Measurements from ENCODE around the gene LCNL1.

Gene LCNL1

GRCh38 chr9:136977223-136977622, 5.6 kb upstream of the LCNL1 start, which contains the start of gene PTGDS:
PTGDS (plus strand) TSS chr9:136977504; CDS start chr9:136977579, 75 bp downstream.
- no peak for DNase-seq (ENCODE audit: low read depth)

DNA sequence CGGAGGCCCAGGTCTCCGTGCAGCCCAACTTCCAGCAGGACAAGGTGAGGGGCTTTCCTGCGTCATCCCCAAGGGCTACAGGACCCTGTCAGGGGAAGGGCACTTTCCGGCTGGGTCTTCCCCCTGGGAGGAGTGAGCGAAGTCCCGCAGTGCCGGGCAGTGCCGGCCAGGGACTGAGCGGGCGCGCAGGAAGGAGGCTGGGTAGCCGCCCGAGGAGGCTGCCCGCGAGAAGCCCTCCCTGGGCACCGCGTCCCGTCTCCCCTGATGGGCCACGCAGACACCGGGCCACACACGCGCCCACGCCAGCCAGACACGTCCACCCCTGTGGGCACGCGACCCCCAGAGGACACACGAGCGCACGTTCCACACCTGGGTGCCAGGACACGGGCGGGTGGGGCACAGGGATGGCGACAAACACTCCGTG, 5.1 kb upstream of the LCNL1 start:
- no peak for DNase-seq (ENCODE audit: low read depth)

- DNase-seq (ENCODE audit: low read depth): peak; percentile 53
Observed at GRCh38 chr9:136978073-136978864, 4.5 kb upstream of the LCNL1 start.

GRCh38 chr9:136978865-136979544, 3.8 kb upstream of the LCNL1 start:
- no peak for DNase-seq (ENCODE audit: low read depth)

DNA sequence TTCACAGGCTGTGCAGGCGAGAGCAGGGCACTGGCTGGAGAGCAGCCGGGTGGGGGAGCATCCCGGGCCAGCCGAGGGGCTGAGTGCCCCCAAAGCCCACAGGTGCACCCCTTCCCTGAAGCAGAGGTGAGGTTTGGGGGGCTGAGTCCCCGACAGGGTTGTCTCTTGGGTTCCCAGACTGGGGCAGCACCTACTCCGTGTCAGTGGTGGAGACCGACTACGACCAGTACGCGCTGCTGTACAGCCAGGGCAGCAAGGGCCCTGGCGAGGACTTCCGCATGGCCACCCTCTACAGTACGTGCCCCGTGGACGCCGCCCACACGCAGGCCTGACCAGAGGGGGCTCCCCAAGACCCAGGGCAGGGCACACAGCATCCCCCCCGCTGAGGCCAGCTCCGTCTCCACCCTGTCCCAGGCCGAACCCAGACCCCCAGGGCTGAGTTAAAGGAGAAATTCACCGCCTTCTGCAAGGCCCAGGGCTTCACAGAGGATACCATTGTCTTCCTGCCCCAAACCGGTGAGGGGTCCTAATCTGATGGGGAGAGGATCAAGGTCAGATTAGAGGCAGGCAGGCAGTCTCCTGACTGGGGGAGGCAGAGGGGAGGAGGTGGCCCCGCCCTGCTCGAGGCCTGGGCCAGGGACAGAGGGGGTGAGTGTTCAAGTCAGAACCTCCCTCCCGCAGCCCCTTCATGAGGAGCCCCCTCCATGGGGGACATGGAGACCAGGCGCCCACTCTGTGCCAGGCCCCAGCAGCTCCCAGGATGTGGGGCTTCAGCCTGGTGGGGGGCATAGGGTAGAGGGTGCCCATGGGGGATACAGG, 2.8 kb upstream of the LCNL1 start:
- DNase-seq (ENCODE audit: low read depth): no peak

- DNase-seq (ENCODE audit: low read depth): no peak
Observed at GRCh38 chr9:136980669-136981478, 1.9 kb upstream of the LCNL1 start.

DNA sequence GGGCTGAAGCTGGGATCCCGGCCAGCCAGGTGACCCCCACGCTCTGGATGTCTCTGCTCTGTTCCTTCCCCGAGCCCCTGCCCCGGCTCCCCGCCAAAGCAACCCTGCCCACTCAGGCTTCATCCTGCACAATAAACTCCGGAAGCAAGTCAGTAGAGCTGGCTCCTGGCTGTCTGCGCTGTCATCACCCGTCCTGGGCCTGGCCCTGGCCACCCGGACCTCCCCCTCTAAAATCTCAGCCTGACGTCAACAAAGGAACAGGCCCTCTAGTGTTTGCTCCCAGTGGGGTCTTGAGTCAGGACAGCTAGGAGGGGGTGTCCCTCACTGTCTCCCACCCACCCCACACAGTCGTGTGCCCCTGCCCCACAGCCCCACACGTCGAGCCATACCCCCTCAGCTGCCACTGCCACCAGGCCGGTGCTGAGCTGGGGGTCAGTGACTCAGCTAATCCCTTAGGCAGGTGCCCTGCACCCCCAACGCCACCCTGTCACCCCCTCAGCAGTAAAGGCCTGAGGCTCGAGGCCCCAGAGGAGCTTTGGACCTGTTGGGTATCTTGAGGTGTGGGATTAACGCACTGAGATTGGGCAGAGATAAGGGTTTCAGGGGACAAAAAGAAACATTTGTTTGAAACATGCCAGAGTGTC, 1.1 kb upstream of the LCNL1 start:
- no peak for DNase-seq (ENCODE audit: low read depth)

DNA sequence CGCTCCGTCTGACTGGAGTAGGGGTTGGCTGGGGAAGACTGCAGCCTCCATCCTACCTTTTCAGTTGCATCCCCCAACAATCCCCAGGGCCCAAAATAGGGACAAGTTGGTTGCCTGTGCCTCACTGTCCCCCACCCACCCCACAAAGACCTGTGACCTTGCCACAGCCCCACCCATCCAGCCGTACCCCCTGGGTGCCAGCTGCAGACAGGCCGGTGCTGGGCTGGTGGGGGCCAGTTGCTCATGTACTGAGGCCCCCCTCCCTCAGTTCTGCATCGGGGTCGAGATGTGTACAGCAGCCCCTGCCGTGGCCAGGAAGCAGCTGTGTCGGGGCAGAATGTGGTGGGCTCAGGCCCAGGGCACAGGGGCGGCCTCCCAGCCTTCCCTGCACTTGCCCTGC, 374 bp downstream of the LCNL1 start:
- DNase-seq (ENCODE audit: low read depth): no peak

DNA sequence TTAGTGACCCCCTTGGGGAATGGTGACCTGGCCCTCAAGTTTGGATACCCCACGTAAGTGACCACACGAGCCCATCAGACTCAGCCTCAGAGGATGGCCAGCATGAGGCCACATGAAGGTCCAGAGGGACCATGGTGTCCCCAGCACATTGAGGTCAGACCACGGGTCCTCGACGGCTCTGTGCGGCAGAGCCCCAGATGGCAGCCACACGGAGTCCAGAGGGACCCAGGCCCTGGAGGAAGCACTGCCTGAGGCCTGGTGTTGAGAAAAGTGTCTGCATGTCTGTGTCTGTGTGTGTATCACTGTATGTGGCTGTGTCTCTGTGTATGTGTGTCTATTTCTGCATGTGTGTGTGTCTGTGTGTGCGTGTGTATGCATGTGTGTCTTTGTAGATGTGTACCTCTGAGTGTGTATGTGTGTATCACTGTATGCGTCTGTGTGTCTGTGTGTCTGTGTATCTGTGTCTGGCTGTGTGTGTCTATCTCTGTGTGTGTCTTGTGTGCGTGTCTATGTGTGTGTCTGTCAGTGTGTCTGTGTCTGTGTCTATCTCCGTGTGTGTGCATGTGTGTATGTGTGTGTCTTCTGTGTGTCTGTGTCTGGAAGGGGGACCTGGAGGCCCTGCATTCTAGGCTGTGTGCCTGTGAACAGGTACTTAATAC, 992 bp downstream of the LCNL1 start:
- no peak for DNase-seq (ENCODE audit: low read depth)

DNA sequence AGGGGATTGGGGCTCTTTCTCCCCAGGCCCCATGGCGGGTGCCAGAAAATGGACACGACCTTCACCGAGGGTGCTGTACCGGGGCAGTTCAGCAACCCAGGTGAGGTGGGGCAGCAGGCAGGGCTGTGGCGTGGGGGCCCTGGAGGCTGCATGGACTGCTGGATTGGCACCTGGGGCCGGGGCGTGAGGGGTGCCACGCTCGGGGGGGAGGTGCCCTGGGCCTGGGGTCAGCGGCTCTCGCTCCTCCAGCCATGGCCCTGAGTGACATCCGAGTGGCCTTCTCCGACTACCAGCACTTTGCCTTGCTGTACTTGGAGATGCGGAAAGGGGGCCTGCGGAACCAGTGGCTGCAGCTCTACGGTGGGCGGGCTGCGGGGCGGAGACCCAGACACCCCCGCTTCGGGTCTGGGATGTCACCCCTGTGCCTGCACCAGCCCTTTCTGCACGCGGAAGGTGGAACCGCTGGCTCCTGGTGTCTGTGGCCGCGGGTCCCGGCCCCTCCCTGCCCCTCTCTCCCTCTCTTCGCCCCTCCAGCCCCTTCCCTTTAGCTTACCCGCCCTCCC, 1.8 kb downstream of the LCNL1 start:
- DNase-seq (ENCODE audit: low read depth): no peak

DNA sequence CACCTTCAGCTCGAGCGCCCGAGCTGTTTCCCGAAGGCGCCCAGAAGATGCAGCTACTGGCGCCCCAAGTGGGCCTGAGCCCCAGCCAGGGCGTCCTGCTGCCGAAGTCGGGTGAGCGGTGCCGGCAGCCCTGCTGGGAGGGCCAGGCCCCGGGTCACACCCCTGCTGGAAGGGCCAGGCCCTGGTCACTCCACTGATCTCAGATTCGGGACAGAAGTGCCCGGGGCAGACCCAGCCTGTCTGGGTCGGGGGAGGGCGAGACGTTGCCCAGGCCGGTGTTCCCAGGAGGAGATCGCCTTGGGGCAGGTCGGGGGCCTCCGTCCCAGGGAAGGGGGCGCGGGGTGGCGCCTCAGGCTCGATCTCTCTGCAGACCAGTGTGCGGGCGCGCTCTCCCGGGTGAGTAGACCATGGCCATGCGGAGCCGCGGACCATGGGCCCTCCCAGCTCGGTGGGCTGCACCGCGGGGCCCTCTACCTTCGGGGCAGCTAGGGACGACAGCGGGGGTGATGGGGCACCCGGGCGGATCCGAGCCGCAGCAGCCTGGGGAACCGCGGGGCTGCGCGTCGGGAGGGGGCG, 2.3 kb downstream of the LCNL1 start:
- DNase-seq (ENCODE audit: low read depth): no peak

DNA sequence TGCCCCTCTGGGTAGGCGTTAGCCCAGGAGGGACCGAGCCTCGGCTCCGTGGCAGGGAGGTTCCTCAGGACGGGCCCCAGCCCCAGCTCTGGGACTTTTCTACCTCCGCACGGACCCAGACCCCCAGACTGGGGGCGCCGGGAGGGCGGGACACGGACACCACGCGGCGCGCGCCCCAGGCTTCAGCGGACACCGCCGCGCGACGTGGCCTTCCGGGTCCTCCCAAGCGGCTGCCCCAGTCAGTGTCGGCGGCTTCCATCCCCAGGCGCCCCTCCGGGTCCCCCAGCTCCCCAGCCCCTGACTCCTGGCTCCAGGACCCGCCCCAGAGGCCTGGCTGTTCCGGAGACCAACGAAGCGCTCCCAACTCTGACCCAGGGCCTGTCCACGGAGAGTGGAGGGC, 3.1 kb downstream of the LCNL1 start:
- no peak for DNase-seq (ENCODE audit: low read depth)

- DNase-seq (ENCODE audit: low read depth): no peak
Observed at GRCh38 chr9:136988872-136989271, 6.1 kb downstream of the LCNL1 start.

GRCh38 chr9:136990242-136990911, 7.6 kb downstream of the LCNL1 start:
- no peak for DNase-seq (ENCODE audit: low read depth)

DNA sequence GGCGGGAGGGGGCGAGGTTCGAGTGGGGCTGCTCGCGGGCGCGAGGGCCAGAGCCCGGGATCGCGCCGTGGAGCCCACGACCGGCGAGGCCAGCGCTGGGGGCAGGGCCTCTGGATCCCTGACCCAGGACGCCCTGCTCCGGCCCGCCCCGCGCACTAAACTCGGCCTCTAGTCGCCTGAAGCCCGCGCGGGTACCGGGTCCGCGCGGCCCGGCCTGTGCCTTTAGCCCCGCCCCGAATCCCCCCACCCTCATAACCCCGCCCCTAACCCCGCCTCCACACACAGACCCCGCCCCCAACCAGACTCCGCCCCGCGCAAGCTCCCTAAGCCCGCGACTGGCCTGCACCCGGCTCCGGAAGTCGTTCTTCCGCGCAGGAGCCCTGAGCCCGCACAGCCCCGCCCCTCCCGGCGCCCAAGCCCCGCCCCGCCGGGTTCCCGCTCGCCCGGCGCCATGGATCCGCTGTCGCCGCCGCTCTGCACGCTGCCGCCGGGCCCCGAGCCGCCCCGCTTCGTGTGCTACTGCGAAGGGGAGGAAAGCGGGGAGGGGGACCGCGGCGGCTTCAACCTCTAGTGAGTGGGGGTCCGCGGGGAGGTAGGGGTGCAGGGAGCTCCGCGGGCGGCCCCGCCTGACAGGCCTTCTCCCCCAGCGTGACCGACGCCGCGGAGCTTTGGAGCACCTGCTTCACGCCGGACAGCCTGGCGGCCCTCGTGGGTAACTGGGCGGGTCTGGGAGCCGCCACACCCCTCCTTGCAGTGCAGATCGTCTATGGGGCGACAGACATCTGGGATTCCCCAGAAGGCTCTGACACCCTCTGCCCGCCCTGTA, 9.4 kb downstream of the LCNL1 start, which contains the start of gene PAXX:
Gene PAXX (plus strand): TSS at position 430 of the 826 bp plus-strand sequence. CDS start 22 bp downstream, at position 452.
- peak; percentile 85 for DNase-seq (ENCODE audit: low read depth)

DNA sequence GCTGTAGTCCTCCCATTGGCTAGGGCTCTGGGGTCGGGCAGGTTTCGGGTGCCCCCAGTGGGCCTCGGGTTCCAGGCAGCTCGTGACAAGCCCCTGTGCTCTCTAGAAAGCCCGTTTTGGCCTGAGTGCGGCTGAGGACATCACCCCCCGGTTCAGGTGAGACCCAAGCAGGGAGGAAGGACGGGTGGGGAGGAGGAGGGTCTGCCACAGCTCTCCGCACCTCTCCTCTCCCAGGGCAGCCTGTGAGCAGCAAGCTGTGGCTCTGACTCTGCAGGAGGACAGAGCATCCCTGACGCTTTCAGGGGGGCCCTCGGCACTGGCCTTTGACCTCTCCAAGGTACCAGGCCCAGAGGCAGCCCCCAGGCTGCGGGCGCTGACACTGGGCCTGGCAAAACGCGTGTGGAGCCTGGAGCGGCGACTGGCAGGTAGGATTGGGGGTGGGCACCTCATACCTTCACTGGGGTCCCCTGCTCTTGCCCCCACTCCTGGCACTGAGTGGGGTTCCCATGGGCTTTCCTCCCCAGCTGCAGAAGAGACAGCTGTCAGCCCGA, 10.1 kb downstream of the LCNL1 start:
- DNase-seq (ENCODE audit: low read depth): no peak

- DNase-seq (ENCODE audit: low read depth): no peak
Observed at GRCh38 chr9:136994180-136994887, 11.5 kb downstream of the LCNL1 start.

GRCh38 chr9:136994888-136995230, 12.1 kb downstream of the LCNL1 start:
- DNase-seq (ENCODE audit: low read depth): no peak

All from stimulated activated CD8-positive, alpha-beta memory T cell treated with anti-CD3 and anti-CD28 coated beads, Interleukin-7, amount 100 ng/mL, for 24 hours (primary cell).